HG02571 (cell line): ENCODE results near the gene ANOS1.
"Not testable (repeated sequence)": the region's sequence is repeated elsewhere in the genome, so short reads cannot be mapped to it uniquely, and the experiment has no call there.

Experiments used
- ATAC-seq: cut with Tn5 transposase; IDR thresholded peaks from one replicate; pipeline ENCODE4 v1.9.1; 2021; ENCODE audit warnings: mild to moderate bottlenecking, moderate library complexity; ENCODE audit not compliant: unreplicated experiment

The ANOS1 gene

GRCh38 chrX:8731559-8732395 is at the start of gene ANOS1:
Gene ANOS1, minus strand, starts transcription at chrX:8732137. Its CDS starts 101 bp downstream, at chrX:8732036.
- no peak for ATAC-seq

DNA sequence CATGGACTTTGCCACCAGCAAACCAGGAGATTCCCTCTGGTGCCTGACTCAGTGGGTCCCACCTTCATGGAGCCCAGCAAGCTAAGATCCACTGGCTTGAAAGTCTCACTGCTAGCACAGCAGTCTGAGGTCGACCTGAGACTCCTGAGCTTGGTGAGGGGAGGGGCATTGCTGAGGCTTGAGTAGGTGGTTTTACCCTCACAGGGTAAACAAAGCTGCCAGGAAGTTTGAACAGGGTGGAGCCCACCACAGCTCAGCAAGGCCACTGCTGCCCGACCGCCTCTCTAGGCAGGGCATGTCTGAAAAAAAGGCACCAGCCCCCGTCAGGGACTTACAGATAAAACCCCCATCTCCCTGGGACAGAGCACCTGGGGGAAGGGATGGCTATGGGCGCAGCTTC is 41.2 kb upstream of the ANOS1 start:
- ATAC-seq: no peak

DNA sequence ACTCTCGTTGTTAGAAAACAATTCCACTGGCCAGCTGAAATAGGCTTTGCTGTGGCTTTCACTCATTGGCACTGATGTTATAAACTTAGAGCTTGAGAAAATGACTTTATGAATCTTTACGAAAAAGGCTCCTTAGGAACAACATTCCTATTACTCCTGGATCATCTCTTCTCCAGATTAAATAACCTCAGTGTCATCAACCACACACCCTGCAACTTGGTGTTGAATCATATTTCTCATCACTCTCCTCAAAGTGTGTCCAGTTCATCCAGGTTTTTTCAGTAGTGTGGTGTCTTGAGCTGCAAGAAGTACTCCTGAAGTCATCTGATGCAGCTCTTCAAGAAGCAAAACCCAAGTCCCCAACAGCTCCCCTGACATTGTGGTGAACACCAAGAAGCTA is 28.1 kb upstream of the ANOS1 start:
- ATAC-seq: no peak

- ATAC-seq: not testable (repeated sequence)
Observed at GRCh38 chrX:8758706-8759105, 26.8 kb upstream of the ANOS1 start.

GRCh38 chrX:8757609-8758389 is 25.9 kb upstream of the ANOS1 start:
- not testable (repeated sequence) for ATAC-seq

- no peak for ATAC-seq
Observed at GRCh38 chrX:8755813-8756212, 23.9 kb upstream of the ANOS1 start.

DNA sequence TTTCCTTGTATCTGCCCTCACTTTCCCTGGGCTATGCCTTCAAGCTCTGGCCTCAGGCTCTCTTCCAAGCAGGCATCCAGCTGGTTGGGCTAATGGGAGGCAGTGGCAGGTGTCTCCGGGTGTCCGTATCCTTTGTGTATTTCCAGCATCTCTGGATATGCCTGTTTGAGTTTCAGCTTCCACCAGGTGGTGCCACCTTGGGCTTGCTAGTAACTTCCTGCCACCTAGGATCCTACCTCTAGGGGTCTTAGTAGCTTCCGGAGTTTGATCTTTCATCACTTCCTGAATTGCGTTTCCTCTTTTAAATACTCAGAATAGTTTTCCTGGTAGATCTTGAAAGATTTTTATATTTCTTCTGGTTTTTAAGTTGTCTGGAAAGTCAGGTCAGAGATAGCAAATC is 23.2 kb upstream of the ANOS1 start:
- no peak for ATAC-seq

DNA sequence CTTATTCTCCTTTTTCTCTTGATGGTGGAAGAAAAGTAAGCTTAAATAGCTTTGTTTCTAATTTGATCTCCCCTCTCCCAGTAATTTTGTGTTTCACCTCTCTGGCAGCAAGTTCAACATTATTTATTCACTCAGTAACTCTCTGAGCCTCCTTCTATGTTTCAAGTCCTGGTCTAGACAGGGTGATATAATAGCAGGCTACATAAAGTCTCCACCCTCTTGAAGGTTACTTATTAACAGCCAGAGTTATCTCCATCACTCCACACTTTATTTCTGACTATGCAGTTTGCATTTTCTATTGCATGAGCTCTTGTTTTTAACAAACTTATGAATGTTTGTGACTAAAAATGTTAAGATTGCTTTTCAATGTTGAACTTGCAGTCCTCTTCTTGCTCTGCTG is 17.8 kb upstream of the ANOS1 start:
- ATAC-seq: no peak

DNA sequence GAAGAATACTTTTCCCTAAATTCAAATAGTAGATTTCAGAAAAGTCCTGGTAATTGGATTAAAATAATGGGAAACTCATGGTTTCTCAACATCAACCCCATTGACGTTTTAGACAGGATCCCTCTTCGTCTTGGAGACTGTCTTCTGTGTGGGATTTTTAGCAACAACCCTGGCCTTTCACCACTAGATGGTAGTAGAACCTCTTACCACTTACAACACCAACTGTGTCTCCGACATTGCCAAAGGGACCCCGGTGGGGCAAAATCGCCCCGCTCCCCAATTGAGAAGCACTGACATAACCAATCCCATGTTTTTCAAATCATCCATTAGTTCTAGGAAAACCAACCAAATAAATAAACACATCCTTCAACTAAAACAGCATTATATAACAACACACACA is 16.9 kb upstream of the ANOS1 start:
- ATAC-seq: no peak

DNA sequence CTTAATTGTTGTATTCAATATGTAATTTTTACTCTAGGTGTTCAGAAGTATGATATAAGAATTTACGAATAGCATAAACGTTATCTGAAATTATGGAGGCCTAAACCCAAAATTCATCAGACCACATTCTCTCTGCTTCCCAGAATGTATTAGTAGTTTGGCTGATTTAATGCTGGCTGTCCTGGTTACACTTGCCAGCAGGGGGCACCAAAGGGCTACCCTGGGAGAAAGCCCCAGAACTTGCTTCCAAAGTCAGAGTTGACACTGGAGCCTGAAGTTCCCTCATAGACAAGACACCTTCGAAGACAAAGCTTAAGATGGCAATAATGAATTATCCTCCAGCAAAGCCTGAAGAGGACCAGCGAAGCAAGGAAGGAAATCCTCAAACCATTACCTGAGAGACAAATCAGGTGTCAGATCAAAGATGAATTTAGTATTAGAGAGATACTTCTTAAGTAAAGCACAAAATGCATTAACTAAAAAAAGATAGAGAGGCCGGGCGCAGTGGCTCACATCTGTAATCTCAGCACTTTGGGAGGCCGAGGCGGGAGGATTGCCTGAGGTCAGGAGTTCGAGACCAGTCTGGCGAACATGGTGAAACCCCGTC is 11.3 kb upstream of the ANOS1 start:
- no peak for ATAC-seq

DNA sequence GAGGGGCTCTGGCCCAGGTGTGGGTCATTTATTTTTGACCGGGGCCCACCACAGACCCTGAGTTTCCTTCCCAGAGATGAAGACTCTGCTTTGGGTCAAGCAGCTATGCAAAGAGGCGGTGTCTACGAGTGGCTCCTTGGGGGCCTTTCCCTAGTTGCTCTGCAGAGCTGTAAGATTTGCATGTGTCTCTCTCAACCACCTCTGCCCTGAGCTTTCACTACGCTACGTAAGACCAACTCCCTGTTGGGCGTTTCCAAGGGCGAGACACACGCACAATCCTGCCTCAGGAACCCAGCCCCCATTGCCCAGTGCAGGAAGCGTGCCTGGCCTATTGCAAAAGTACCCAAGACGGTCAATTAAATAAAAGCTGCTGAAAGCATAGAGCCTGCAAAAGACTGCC is 10.0 kb upstream of the ANOS1 start:
- ATAC-seq: no peak

- no peak for ATAC-seq
Observed at GRCh38 chrX:8738588-8739189, 6.8 kb upstream of the ANOS1 start.

DNA sequence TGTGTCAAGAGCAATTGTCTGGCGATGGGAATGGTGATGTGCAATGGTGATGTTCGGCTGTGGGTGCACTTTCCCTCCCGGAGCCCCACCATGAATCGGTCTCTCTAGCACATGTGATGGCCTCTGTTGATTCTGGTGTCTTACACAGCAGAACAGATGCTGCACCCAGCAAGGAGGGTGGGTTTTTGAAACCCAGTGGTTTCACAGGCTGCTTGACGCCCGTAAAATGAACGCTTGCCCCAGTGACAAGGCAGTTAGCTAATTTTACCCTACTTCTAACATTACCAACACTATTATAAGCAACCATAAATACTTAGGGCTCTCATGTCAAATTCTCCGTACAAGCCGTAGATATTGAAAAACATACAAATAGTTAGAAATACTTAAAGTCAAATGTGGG is 5.9 kb upstream of the ANOS1 start:
- ATAC-seq: no peak

GRCh38 chrX:8730812-8731558 is 952 bp downstream of the ANOS1 start:
- no peak for ATAC-seq

DNA sequence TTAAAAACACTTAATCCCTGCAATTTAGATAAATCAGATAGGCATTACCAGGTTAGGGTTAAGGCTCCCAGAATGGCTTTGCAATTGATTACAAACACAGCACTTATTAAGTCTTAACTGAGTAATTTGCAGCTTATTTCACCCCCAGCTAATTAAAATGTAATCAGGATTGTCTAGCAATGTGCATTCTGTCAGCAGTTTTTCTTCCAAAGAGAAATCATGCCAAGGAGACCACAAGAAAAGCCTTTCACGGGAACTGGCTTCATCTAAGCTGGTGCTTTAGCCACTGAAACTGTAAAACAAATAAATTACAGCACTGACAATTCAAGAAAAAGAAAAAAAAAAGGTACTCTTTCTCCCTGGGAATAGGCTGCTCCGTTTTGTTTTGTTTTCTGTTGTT is 2.1 kb downstream of the ANOS1 start:
- no peak for ATAC-seq

GRCh38 chrX:8728932-8729535 is 2.9 kb downstream of the ANOS1 start:
- ATAC-seq: no peak

DNA sequence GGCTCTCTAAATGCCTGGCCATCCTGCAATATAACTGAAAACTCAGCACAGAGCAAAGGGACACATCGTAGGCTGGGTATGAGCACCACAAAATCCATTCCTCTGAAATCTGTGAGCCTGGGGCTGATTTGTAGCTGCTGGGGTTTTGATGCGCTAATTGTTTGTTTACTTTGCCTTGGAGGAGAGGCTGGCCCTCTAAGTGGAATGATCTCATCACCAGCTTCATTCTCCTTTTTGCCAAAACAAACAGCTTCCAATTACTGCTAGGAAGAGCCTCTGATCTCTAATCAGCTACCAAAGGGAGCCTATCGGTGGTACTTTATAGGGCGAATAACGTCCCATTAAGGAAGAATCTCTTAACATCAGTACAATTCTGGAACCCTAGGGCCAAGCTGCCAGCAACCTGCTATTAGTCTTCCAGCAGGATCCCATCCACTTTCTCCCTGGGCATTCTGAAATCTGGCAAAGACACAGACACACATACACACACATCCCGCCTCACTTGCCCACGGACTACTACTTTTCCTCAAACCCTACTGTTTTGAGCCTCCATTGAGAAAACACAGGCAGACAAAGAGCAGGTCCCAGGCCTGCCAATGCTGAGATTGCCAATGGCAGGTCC is 5.8 kb downstream of the ANOS1 start:
- no peak for ATAC-seq

- ATAC-seq: no peak
Observed at GRCh38 chrX:8724300-8724699, 7.6 kb downstream of the ANOS1 start.

GRCh38 chrX:8721536-8721935 is 10.4 kb downstream of the ANOS1 start:
- ATAC-seq: no peak

GRCh38 chrX:8720136-8720535 is 11.8 kb downstream of the ANOS1 start:
- no peak for ATAC-seq
